Mesenchymal stem cell (in vitro differentiated cells and primary cell): Measurements from ENCODE around the gene TMEM8B. TPM values are rescaled to one million over a fixed set of nuclear protein-coding genes. Genes with fewer than 3 reads are reported as not detected.

Source experiments
- small RNA-seq: library from polyadenylated mRNA; stranded (forward); fragments of <200 nt; extraction: miRNeasy Mini kit (QIAGEN cat#:217004); gene quantifications from one replicate; pipeline ENCODE3, GENCODE V24; 2013; ENCODE audit warnings: low read depth

Gene TMEM8B

Small RNA genes within 50 kb of the gene (small RNA-seq; reads per million reads assigned to genes)
- not detected for gene HINT2
